GM18502 (cell line): ENCODE data around the gene CBX7.
"Not testable (repeated sequence)": the region's sequence is repeated elsewhere in the genome, so short reads cannot be mapped to it uniquely, and the experiment has no call there.

Source experiments
- ATAC-seq: cut with Tn5 transposase; IDR thresholded peaks from one replicate; pipeline ENCODE4 v1.9.1; 2021; ENCODE audit warnings: mild to moderate bottlenecking; ENCODE audit not compliant: unreplicated experiment, poor library complexity

CBX7 gene

GRCh38 chr22:39174498-39175352, 22.2 kb upstream of the CBX7 start:
- ATAC-seq: no peak

GRCh38 chr22:39173787-39174497, 21.5 kb upstream of the CBX7 start:
- no peak for ATAC-seq

- no peak for ATAC-seq
These were observed 20.7 kb upstream of the CBX7 start for GRCh38 chr22:39173050-39173706.

GRCh38 chr22:39172265-39173049, 20.0 kb upstream of the CBX7 start:
- not testable (repeated sequence) for ATAC-seq

GRCh38 chr22:39171623-39172264, 19.3 kb upstream of the CBX7 start:
- ATAC-seq: no peak

- no peak for ATAC-seq
These were observed 18.5 kb upstream of the CBX7 start for GRCh38 chr22:39170825-39171622.

GRCh38 chr22:39169797-39170466, 17.5 kb upstream of the CBX7 start:
- no peak for ATAC-seq

GRCh38 chr22:39166547-39166946, 14.1 kb upstream of the CBX7 start:
- no peak for ATAC-seq

- ATAC-seq: not testable (repeated sequence)
These were observed 3.6 kb upstream of the CBX7 start for GRCh38 chr22:39156093-39156492.

- ATAC-seq: no peak
These were observed 2.9 kb upstream of the CBX7 start for GRCh38 chr22:39155421-39155820.

- peak; percentile 9 for ATAC-seq
These were observed 789 bp upstream of the CBX7 start for GRCh38 chr22:39153220-39153717.

GRCh38 chr22:39152024-39152510, 413 bp downstream of the CBX7 start:
- ATAC-seq: no peak

GRCh38 chr22:39151329-39151975, 1.0 kb downstream of the CBX7 start:
- ATAC-seq: no peak

- ATAC-seq: no peak
These were observed 1.6 kb downstream of the CBX7 start for GRCh38 chr22:39150848-39151215.

GRCh38 chr22:39149915-39150847, 2.3 kb downstream of the CBX7 start:
- no peak for ATAC-seq

GRCh38 chr22:39148727-39149535, 3.5 kb downstream of the CBX7 start:
- no peak for ATAC-seq
